DOHH2 (cell line): ENCODE data around the gene CDKAL1.

Experiments
- H3F3A ChIP-seq: fragments of 200-600 bp; sonication (generic), shearing (Covaris generic); 2 replicates; pipeline ENCODE4 v1.6.0; 2016; ENCODE audit warnings: antibody characterized with exemption, mild to moderate bottlenecking; ENCODE audit not compliant: control insufficient read depth, insufficient read depth
- H3K27ac ChIP-seq: fragments of 200-600 bp; sonication (generic); 2 replicates; pipeline ENCODE4 v1.5.1; 2014; ENCODE audit warnings: low read depth, mild to moderate bottlenecking, low read length, moderate library complexity
- H3K27me3 ChIP-seq: fragments of 200-600 bp; sonication (generic); 2 replicates; pipeline ENCODE4 v1.6.1; 2014; ENCODE audit warnings: mild to moderate bottlenecking, low read length, mixed read lengths; ENCODE audit not compliant: control insufficient read depth
- H3K36me3 ChIP-seq: fragments of 200-600 bp; sonication (generic); 2 replicates; pipeline ENCODE4 v1.6.1; 2014; ENCODE audit warnings: mild to moderate bottlenecking, low read length, moderate library complexity, mixed read lengths; ENCODE audit not compliant: control insufficient read depth
- H3K4me1 ChIP-seq: fragments of 200-600 bp; sonication (generic); 2 replicates; pipeline ENCODE4 v1.6.1; 2014; ENCODE audit warnings: mild to moderate bottlenecking, low read length, mixed read lengths; ENCODE audit not compliant: control insufficient read depth
- H3K4me2 ChIP-seq: fragments of 200-600 bp; sonication (generic); 2 replicates; pipeline ENCODE4 v1.6.0; 2014; ENCODE audit warnings: mild to moderate bottlenecking, low read length, moderate library complexity
- H3K4me3 ChIP-seq: fragments of 200-600 bp; sonication (generic); 2 replicates; pipeline ENCODE4 v1.5.1; 2014; ENCODE audit warnings: mild to moderate bottlenecking, low read length, mixed read lengths
- H3K79me2 ChIP-seq: fragments of 200-600 bp; sonication (generic); 2 replicates; pipeline ENCODE4 v1.6.1; 2014; ENCODE audit warnings: mild to moderate bottlenecking, low read length, mixed read lengths; ENCODE audit not compliant: control insufficient read depth
- H3K9me2 ChIP-seq: fragments of 200-600 bp; sonication (generic); replicated peaks from 2 replicates; pipeline ENCODE4 v1.6.1; 2014; ENCODE audit warnings: mild to moderate bottlenecking, low read length, mixed read lengths; ENCODE audit not compliant: control insufficient read depth
- H3K9me3 ChIP-seq: fragments of 200-600 bp; sonication (generic); 2 replicates; pipeline ENCODE4 v1.6.1; 2014; ENCODE audit warnings: antibody characterized with exemption, low read length, mixed read lengths; ENCODE audit not compliant: control insufficient read depth, insufficient read depth
- H4K20me1 ChIP-seq: fragments of 200-600 bp; sonication (generic); 2 replicates; pipeline ENCODE4 v1.6.0; 2014; ENCODE audit warnings: low read depth, mild to moderate bottlenecking, antibody characterized with exemption, low read length, moderate library complexity; ENCODE audit not compliant: control insufficient read depth, insufficient read depth
- EZH2phosphoT487 ChIP-seq: fragments of 200-600 bp; sonication (generic); IDR thresholded peaks from 2 replicates; pipeline ENCODE4 v1.6.1; 2017; ENCODE audit warnings: borderline replicate concordance, mild to moderate bottlenecking, antibody characterized with exemption, low read length, moderate library complexity, mixed read lengths
- TF ChIP-seq, protein P1 (sequence below): fragments of 200-600 bp; sonication (generic); IDR thresholded peaks from one replicate; pipeline ENCODE4 v1.5.1; 2014; ENCODE audit warnings: antibody characterized with exemption, mild to moderate bottlenecking, low read depth, low read length; ENCODE audit not compliant: poor library complexity, severe bottlenecking

CDKAL1 gene

DNA sequence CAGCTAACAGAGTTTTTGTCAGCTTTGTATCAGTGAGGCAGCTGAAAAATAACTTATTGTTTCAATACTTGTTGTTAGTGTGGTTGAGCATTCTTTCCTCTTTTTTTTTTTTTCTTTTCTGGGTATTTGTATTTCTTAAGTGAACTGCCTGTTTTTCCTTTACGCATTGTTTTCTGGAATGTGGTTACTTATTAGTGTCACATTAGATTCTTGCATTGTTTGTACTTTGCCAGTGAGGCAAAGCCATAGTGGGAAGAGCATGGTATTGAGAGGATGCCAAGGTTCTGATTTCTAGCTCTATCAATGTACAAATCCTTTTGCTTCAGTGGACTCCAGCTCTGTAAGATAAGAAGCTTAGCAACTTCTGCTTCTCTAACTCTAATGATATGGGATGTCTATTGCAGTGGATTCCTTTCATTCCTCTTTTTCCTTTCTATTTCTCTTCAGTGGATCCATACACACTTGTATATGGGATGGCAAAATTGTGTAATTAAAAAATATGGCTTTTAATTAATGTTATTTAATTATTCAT is 3.9 kb downstream of the CDKAL1 start:
- Histone ChIP-seq H3K36me3 (peaks cover 51% of the 10 kb centered on the region), H3K4me3 (no peak overlapping the region), H4K20me1 (no peaks in the 10 kb centered on the region), H3K9me2 (no peaks in the 10 kb centered on the region), H3F3A (no peaks in the 10 kb centered on the region), H3K4me1 (peaks cover 17% of the 10 kb centered on the region), H3K79me2 (peaks cover 85% of the 10 kb centered on the region), H3K27ac (no peak overlapping the region), H3K9me3 (no peaks in the 10 kb centered on the region), H3K4me2 (no peak overlapping the region), H3K27me3 (no peaks in the 10 kb centered on the region)
- TF ChIP-seq, protein P1, sequence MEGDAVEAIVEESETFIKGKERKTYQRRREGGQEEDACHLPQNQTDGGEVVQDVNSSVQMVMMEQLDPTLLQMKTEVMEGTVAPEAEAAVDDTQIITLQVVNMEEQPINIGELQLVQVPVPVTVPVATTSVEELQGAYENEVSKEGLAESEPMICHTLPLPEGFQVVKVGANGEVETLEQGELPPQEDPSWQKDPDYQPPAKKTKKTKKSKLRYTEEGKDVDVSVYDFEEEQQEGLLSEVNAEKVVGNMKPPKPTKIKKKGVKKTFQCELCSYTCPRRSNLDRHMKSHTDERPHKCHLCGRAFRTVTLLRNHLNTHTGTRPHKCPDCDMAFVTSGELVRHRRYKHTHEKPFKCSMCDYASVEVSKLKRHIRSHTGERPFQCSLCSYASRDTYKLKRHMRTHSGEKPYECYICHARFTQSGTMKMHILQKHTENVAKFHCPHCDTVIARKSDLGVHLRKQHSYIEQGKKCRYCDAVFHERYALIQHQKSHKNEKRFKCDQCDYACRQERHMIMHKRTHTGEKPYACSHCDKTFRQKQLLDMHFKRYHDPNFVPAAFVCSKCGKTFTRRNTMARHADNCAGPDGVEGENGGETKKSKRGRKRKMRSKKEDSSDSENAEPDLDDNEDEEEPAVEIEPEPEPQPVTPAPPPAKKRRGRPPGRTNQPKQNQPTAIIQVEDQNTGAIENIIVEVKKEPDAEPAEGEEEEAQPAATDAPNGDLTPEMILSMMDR: no peak
- no peak for TF ChIP-seq EZH2phosphoT487

DNA sequence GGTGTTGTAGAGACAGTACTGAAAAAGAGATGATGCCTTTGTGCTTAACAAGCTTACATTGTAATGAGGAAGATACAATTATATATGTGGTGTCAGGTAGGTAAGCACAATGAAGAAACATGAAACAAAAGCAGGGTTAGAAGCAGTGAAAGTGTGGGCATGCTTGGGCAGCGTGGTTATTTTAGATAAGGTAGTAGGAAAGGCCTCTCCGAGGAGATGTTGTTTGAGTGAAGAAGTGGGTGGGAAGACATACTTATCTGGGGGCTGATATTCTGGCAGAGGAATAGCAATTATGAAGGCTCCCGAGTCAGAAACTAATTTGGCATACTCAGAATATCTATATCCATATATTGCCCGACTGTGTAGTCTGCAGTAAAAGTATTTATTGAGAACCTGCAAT is 4.7 kb downstream of the CDKAL1 start:
- no peaks in the 10 kb centered on the region for H3F3A ChIP-seq
- H3K79me2 ChIP-seq: peaks cover 89% of the 10 kb centered on the region
- TF ChIP-seq, protein P1: no peak
- TF ChIP-seq EZH2phosphoT487: no peak
- no peaks in the 10 kb centered on the region for H3K27me3 ChIP-seq
- no peaks in the 10 kb centered on the region for H3K9me3 ChIP-seq
- H3K9me2 ChIP-seq: no peaks in the 10 kb centered on the region
- no peak overlapping the region for H3K27ac ChIP-seq
- H3K4me2 ChIP-seq: no peak overlapping the region
- H3K4me1 ChIP-seq: peaks cover 11% of the 10 kb centered on the region
- no peak overlapping the region for H3K4me3 ChIP-seq
- no peaks in the 10 kb centered on the region for H4K20me1 ChIP-seq
- H3K36me3 ChIP-seq: peaks cover 52% of the 10 kb centered on the region

DNA sequence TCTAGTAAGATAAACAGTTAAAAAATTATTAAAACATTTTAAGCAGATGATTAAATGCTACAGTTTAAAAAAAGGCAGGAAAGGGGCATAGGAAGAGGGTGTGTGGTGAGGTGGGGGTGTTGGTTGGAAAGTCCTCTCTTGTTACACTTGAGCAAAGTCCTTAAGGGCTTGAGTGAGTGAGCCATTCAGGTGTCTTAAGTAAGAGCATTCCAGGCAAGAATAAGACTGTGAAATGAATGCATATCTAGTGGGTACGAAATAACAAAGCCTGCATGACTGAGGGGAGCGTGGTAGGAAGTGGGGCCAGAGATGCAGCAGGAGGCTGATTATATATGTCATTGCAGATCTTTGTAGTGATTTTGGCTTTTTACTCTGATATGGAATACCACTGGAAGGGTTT is 5.1 kb downstream of the CDKAL1 start:
- Histone ChIP-seq H3K9me3 (no peaks in the 10 kb centered on the region), H3K4me3 (no peak overlapping the region), H3F3A (no peaks in the 10 kb centered on the region), H4K20me1 (no peaks in the 10 kb centered on the region), H3K4me2 (no peak overlapping the region), H3K9me2 (no peaks in the 10 kb centered on the region), H3K79me2 (peaks cover 91% of the 10 kb centered on the region), H3K27me3 (no peaks in the 10 kb centered on the region), H3K27ac (no peak overlapping the region), H3K36me3 (peaks cover 52% of the 10 kb centered on the region), H3K4me1 (peaks cover 10% of the 10 kb centered on the region)
- TF ChIP-seq EZH2phosphoT487: no peak

DNA sequence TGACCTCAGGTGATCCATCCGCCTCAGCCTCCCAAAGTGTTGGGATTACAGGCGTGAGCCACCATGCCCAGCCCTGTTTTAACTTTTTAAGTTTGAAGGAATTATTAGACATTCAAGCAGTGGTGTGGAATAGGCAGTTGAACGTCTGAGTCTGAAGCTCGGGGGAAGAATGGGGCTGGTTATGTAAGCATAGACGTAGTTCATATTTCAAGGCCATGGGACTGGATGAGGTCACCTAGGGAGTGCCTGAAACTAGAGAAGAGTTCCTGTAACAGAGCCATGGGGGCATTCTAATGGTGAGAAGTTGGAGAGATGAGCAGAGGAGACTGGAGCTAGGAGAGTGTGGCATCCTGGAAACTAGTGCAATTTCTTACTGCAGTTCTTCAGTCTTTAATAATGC is 6.4 kb downstream of the CDKAL1 start:
- Histone ChIP-seq H3K9me3 (no peaks in the 10 kb centered on the region), H3K79me2 (peaks cover 83% of the 10 kb centered on the region), H3K4me2 (no peak overlapping the region), H3F3A (no peaks in the 10 kb centered on the region), H4K20me1 (no peaks in the 10 kb centered on the region), H3K4me1 (peaks cover 5% of the 10 kb centered on the region), H3K36me3 (peaks cover 50% of the 10 kb centered on the region), H3K27me3 (no peaks in the 10 kb centered on the region), H3K27ac (no peak overlapping the region), H3K4me3 (no peak overlapping the region), H3K9me2 (no peaks in the 10 kb centered on the region)
- TF ChIP-seq EZH2phosphoT487: no peak
- TF ChIP-seq, protein P1: no peak
